Testis (tissue), 3 donors: ENCODE results near the gene UCK1. TPM values are rescaled to one million over a fixed set of nuclear protein-coding genes. Genes with fewer than 3 reads are reported as not detected.

Experiments
- DNase-seq: peaks from one replicate; pipeline ENCODE4 v3.0.0-alpha.2; 2019
- H3K27ac ChIP-seq, 2 donors: fragments of 200-600 bp; sonication (generic); one replicate each; pipeline ENCODE4 v1.5.1; 2019
- H3K27me3 ChIP-seq: fragments of 200-600 bp; sonication (generic); one replicate; pipeline ENCODE4 v1.5.1; 2019
- H3K36me3 ChIP-seq: fragments of 200-600 bp; sonication (generic); one replicate; pipeline ENCODE4 v1.5.1; 2017; ENCODE audit warnings: low read depth; ENCODE audit errors: missing control alignments
- H3K4me1 ChIP-seq: fragments of 200-600 bp; sonication (generic); one replicate; pipeline ENCODE4 v1.5.1; 2019
- H3K4me3 ChIP-seq, 2 donors: fragments of 200-600 bp; sonication (generic); one replicate each; pipeline ENCODE4 v1.5.1; 2017 to 2019
- H3K9me3 ChIP-seq: fragments of 200-600 bp; sonication (generic); one replicate; pipeline ENCODE4 v1.5.1; 2017
- POLR2A ChIP-seq: fragments of 450-650 bp; IDR thresholded peaks from one replicate; pipeline ENCODE4 v1.6.1; 2017; ENCODE audit warnings: antibody characterized with exemption, mild to moderate bottlenecking, moderate library complexity
- WGBS, 2 donors: methylation state at CpG; one replicate each; pipeline ENCODE4 v1.1.5; 2018; 5-methylcytosine and 5-hydroxymethylcytosine counted together
- intact Hi-C: fragments of 100-400 bp; cut with DNase I; formaldehyde crosslinking; loops from one replicate; pipeline ENCODE4 v1.15.1; 2023; ENCODE audit warnings: low total_unique reads
- polyA plus RNA-seq: library from polyadenylated mRNA; stranded (reverse); fragments of 350-450 nt; fragmentation: Illumina TruSeq; extraction: RNeasy Lipid Tissue Mini Kit (QIAGEN cat#74804); gene quantifications from one replicate; pipeline ENCODE4 v1.2.3, GENCODE V29; 2014; ENCODE audit warnings: low read depth, low replicate concordance; ENCODE audit not compliant: insufficient read depth
- total RNA-seq, 2 donors: library from RNA; depleted of rRNA; stranded (reverse); fragments of >200 nt; gene quantifications; one replicate each; pipeline ENCODE4 v1.2.3, GENCODE V29; 2016
- TF ChIP-seq, protein P1 (sequence below), 3 experiments: fragments of 450-650 bp in 2 of 3; fragments of 200-600 bp in 1 of 3; sonication (generic) in 1 of 3; IDR thresholded peaks; one replicate each; pipeline ENCODE4 v1.5.1; 2016 to 2019; ENCODE audit warnings: antibody characterized with exemption in 3 of 3, mild to moderate bottlenecking in 2 of 3, moderate library complexity in 1 of 3

UCK1 gene
- total and polyA plus RNA-seq, 3 donors from 2014 or later, result 34.3 to 49.9 (median 41.1) TPM

DNA sequence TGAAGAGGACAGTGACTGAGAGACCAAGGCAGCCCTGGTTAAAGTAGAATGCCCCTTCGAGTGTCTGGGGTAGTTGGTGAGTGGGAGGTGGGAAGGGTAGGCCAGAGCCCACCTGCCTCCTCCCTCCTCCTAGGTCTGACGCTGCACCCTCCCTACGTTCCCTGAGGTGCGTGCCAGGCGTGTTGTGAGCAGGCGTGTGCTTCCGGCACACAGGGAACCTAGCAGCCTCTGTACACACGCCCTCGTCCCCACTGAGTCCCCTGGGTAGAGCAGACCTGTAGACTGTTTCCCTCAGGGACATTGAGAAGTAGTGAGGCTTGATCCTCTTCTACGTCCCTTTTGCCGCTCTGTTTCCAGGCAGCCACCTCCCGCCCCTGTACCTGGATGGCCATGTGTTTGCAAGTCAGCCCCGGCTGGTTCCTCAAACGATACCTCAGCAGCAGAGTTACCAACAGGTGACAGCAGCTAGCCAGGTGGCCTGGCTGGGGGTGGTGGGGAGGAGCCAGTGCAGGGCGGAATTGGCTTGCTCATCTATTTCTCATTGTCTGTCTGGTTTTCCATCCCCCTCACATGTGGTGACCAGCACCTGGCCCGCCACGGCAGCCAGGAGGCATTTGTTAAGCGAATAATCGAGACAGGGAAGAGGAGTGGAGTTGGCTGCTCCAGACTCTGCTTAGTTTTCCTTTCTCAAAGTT, 45.2 kb downstream of the UCK1 start:
- TF ChIP-seq, protein P1, sequence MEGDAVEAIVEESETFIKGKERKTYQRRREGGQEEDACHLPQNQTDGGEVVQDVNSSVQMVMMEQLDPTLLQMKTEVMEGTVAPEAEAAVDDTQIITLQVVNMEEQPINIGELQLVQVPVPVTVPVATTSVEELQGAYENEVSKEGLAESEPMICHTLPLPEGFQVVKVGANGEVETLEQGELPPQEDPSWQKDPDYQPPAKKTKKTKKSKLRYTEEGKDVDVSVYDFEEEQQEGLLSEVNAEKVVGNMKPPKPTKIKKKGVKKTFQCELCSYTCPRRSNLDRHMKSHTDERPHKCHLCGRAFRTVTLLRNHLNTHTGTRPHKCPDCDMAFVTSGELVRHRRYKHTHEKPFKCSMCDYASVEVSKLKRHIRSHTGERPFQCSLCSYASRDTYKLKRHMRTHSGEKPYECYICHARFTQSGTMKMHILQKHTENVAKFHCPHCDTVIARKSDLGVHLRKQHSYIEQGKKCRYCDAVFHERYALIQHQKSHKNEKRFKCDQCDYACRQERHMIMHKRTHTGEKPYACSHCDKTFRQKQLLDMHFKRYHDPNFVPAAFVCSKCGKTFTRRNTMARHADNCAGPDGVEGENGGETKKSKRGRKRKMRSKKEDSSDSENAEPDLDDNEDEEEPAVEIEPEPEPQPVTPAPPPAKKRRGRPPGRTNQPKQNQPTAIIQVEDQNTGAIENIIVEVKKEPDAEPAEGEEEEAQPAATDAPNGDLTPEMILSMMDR (IDR thresholded peaks at IDR 0.05), result no peak
- no peak for TF ChIP-seq POLR2A
- DNase-seq, result no peak
- 79 to 84% methylated on average over 18 to 19 of the region's 19 CpGs for WGBS, 2 donors
- Histone ChIP-seq H3K27ac (no peak overlapping the region), H3K27me3 (no peaks in the 10 kb centered on the region), H3K4me1 (no peaks in the 10 kb centered on the region), H3K4me3 (no peak overlapping the region), H3K9me3 (no peaks in the 10 kb centered on the region), H3K36me3 (no peaks in the 10 kb centered on the region)
- intact Hi-C loops, result no loop called here

DNA sequence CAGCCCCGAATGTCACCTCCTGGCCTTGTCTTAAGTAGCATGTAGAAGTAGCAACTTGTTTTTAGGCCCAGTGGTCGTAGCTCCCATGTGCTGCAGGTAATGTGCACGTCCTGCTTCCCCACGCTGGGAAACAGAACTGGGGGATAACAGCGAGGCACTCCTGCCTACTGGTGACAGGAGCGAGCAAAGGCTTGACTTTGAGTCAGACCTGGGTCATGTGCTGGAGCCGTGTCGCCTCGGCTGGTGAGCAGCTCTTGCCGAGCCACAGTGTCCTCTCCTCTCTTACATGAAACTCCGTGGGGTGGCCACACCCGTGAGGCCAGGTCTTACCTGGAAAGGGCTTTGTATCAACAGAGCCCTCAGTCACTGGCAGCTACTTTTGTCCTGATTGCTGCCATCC, 45.9 kb downstream of the UCK1 start:
- H3K4me3 ChIP-seq, result no peak overlapping the region
- TF ChIP-seq POLR2A, result no peak
- H3K27ac ChIP-seq, result no peak overlapping the region
- WGBS, 2 donors, result 85 to 92% methylated on average over 2 to 12 of the region's 12 CpGs
- H3K36me3 ChIP-seq, result no peaks in the 10 kb centered on the region
- no peak for DNase-seq
- H3K9me3 ChIP-seq, result no peaks in the 10 kb centered on the region
- intact Hi-C loops, result no loop called here
- no peaks in the 10 kb centered on the region for H3K27me3 ChIP-seq
- H3K4me1 ChIP-seq, result no peaks in the 10 kb centered on the region

DNA sequence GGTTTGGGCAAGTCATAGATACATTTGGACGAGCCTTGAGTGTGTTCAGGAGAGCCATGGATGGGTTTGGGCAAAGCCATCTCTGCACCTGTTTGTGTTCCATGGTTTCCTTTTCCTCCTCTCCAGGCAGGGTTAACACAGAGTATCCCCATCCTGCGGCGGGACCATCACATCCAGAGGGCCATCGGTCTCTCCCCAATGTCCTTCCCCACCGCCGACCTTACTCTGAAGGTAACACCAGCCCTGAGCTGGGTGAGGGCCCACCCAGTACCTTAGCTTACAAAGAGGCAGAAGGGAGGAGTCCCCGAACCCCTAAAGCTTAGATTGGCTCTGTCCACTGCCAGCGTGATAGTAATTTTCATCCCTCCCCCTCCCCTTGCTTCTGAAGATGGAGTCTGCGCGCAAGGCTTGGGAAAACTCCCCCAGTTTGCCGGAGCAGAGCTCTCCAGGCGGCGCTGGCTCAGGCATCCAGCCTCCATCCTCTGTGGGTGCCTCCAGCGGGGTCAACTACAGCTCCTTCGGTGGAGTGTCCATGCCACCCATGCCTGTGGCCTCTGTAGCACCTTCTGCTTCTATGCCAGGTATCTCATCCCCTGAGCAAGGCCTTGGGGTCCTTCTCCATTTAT, 46.4 kb downstream of the UCK1 start:
- H3K4me1 ChIP-seq, result no peaks in the 10 kb centered on the region
- H3K4me3 ChIP-seq, result no peak overlapping the region
- no peaks in the 10 kb centered on the region for H3K9me3 ChIP-seq
- no peak overlapping the region for H3K27ac ChIP-seq
- TF ChIP-seq, protein P1 (IDR thresholded peaks at IDR 0.05), result no peak
- TF ChIP-seq POLR2A, result no peak
- WGBS, 2 donors, result 89 to 93% methylated on average over 15 of the region's 15 CpGs
- H3K36me3 ChIP-seq, result no peaks in the 10 kb centered on the region
- no peaks in the 10 kb centered on the region for H3K27me3 ChIP-seq
- intact Hi-C loops, result no loop called here
- DNase-seq, result no peak

DNA sequence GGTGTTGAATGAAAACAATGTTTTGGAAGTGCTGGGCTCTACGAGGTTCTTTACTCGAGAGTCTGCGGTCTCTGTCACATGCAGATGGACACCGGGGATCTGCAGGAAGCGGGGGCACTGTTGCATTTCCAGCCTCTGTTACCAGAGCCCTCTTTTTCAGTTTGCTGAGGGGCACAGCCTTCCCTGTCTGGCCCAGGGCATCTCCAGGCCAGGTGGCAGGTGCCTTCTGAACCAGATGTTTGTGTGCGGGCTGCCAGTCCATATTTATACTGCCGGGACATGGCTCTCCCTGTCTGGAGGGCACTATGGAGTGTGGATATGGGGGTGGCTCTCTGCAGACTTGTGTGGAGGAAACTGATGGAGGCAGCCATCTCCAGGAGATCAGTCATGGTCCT, 47.0 kb downstream of the UCK1 start:
- H3K27ac ChIP-seq, result no peak overlapping the region
- intact Hi-C loops, result no loop called here
- no peaks in the 10 kb centered on the region for H3K4me1 ChIP-seq
- WGBS, 2 donors, result 83 to 93% methylated on average over 6 to 7 of the region's 7 CpGs
- H3K4me3 ChIP-seq, result no peak overlapping the region
- H3K27me3 ChIP-seq, result no peaks in the 10 kb centered on the region
- DNase-seq, result no peak
- H3K9me3 ChIP-seq, result no peaks in the 10 kb centered on the region
- TF ChIP-seq POLR2A, result no peak
- TF ChIP-seq, protein P1 (IDR thresholded peaks at IDR 0.05), result no peak
- H3K36me3 ChIP-seq, result no peaks in the 10 kb centered on the region

DNA sequence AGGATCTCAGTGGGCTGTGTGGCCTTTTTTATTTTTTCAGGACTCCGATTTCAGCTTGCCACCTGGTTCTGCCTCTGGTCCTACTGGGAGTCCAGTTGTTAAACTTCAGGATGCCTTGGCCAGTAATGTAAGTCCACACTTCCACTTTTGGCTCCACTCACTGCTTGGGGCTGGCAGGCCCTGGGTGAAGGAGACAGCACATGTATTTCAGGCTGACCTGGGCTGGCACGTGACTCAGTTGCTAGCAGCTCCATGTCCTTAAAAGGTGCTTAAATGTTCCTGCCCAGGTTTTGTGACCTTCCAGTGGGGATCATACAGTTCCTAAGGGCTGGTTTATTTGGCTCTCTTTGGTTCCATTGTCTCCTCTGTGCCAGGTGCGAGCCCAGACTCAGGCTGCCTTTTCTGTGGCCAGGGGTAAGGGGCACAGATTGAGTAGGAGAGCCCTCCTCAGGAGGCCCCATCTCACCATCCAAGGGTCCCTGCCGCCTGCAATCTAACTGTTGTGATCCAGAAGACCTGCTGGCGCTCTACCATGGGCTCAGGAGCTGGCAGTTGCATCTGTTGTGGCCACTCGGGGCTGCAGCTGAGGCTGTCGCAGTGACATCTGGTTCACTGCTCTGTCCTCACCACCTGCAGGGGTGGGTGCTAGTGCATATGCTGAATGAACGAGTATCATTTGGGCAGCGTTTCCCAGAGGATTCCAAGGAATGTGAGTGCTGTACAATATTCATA, 47.6 kb downstream of the UCK1 start:
- Histone ChIP-seq H3K4me3 (no peak overlapping the region), H3K36me3 (no peaks in the 10 kb centered on the region), H3K4me1 (no peaks in the 10 kb centered on the region), H3K27ac (no peak overlapping the region), H3K27me3 (no peaks in the 10 kb centered on the region), H3K9me3 (no peaks in the 10 kb centered on the region)
- intact Hi-C loops, result no loop called here
- no peak for DNase-seq
- TF ChIP-seq POLR2A, result no peak
- TF ChIP-seq, protein P1 (IDR thresholded peaks at IDR 0.05), result no peak
- 66 to 72% methylated on average over 6 to 9 of the region's 9 CpGs for WGBS, 2 donors
